Measurements from ENCODE around the gene ENPP6.

The ENPP6 gene

GRCh38 chr4:184217634-184218033 is at the start of gene ENPP6:
TSS of gene ENPP6 (minus strand) at chr4:184217873. CDS start at chr4:184217819, 54 bp downstream.
- TF ChIP-seq CEBPB (IDR thresholded peaks at IDR 0.05) (no peak), ZBTB7A (IDR thresholded peaks at IDR 0.05; ENCODE audit: low read depth) (no peak), FOXM1 (IDR thresholded peaks at IDR 0.05; ENCODE audit: borderline replicate concordance, low read depth) (no peak), TCF12 (IDR thresholded peaks at IDR 0.05; ENCODE audit: low read depth) (no peak), MAX (IDR thresholded peaks at IDR 0.05) (no peak), REST (IDR thresholded peaks at IDR 0.05; ENCODE audit: low read depth) (no peak), NFIC (IDR thresholded peaks at IDR 0.05) (no peak), TAF1 (IDR thresholded peaks at IDR 0.05; ENCODE audit: low read depth) (no peak), CREB1 (IDR thresholded peaks at IDR 0.05; ENCODE audit: low read depth) (no peak), YY1 (IDR thresholded peaks at IDR 0.05; ENCODE audit: low read depth) (no peak), EGR1 (IDR thresholded peaks at IDR 0.05) (no peak), USF1 (IDR thresholded peaks at IDR 0.05) (no peak), EP300 (IDR thresholded peaks at IDR 0.05; ENCODE audit: borderline replicate concordance) (no peak), RAD21 (IDR thresholded peaks at IDR 0.05; ENCODE audit: low read depth) (no peak)

GRCh38 chr4:184267206-184267608 is 49.5 kb upstream of the ENPP6 start:
- no peak for TF ChIP-seq EP300 (IDR thresholded peaks at IDR 0.05; ENCODE audit: borderline replicate concordance)
- no peak for TF ChIP-seq NFIC (IDR thresholded peaks at IDR 0.05)
- no peak for TF ChIP-seq MAX (IDR thresholded peaks at IDR 0.05)
- TF ChIP-seq YY1 (IDR thresholded peaks at IDR 0.05; ENCODE audit: low read depth) = no peak
- TF ChIP-seq EGR1 (IDR thresholded peaks at IDR 0.05) = no peak
- TF ChIP-seq TAF1 (IDR thresholded peaks at IDR 0.05; ENCODE audit: low read depth) = no peak
- no peak for TF ChIP-seq RAD21 (IDR thresholded peaks at IDR 0.05; ENCODE audit: low read depth)
- TF ChIP-seq CEBPB (IDR thresholded peaks at IDR 0.05) = no peak
- TF ChIP-seq FOXM1 (IDR thresholded peaks at IDR 0.05; ENCODE audit: borderline replicate concordance, low read depth) = no peak
- TF ChIP-seq USF1 (IDR thresholded peaks at IDR 0.05) = no peak
- TF ChIP-seq TEAD4 (IDR thresholded peaks at IDR 0.05) = no peak
- no peak for TF ChIP-seq ZBTB7A (IDR thresholded peaks at IDR 0.05; ENCODE audit: low read depth)
- TF ChIP-seq TCF12 (IDR thresholded peaks at IDR 0.05; ENCODE audit: low read depth) = no peak
- no peak for TF ChIP-seq REST (IDR thresholded peaks at IDR 0.05; ENCODE audit: low read depth)

- TF ChIP-seq YY1 (IDR thresholded peaks at IDR 0.05; ENCODE audit: low read depth) (no peak), TCF12 (IDR thresholded peaks at IDR 0.05; ENCODE audit: low read depth) (no peak), CEBPB (IDR thresholded peaks at IDR 0.05) (no peak), ZBTB7A (IDR thresholded peaks at IDR 0.05; ENCODE audit: low read depth) (no peak), MAX (IDR thresholded peaks at IDR 0.05) (no peak), USF1 (IDR thresholded peaks at IDR 0.05) (no peak)
Observed at GRCh38 chr4:184265546-184266351, 48.1 kb upstream of the ENPP6 start.

- peak; percentile 93 for TF ChIP-seq RAD21 (IDR thresholded peaks at IDR 0.05; ENCODE audit: low read depth)
- no peak for TF ChIP-seq FOXM1 (IDR thresholded peaks at IDR 0.05; ENCODE audit: borderline replicate concordance, low read depth)
Observed at GRCh38 chr4:184263910-184264732, 46.4 kb upstream of the ENPP6 start.

GRCh38 chr4:184263461-184263860 is 45.8 kb upstream of the ENPP6 start:
- TF ChIP-seq MAX (IDR thresholded peaks at IDR 0.05) = no peak
- TF ChIP-seq USF1 (IDR thresholded peaks at IDR 0.05) = no peak
- TF ChIP-seq TAF1 (IDR thresholded peaks at IDR 0.05; ENCODE audit: low read depth) = no peak
- no peak for TF ChIP-seq EP300 (IDR thresholded peaks at IDR 0.05; ENCODE audit: borderline replicate concordance)
- no peak for TF ChIP-seq TCF12 (IDR thresholded peaks at IDR 0.05; ENCODE audit: low read depth)
- no peak for TF ChIP-seq EGR1 (IDR thresholded peaks at IDR 0.05)
- TF ChIP-seq TEAD4 (IDR thresholded peaks at IDR 0.05) = no peak
- no peak for TF ChIP-seq CEBPB (IDR thresholded peaks at IDR 0.05)
- no peak for TF ChIP-seq ZBTB7A (IDR thresholded peaks at IDR 0.05; ENCODE audit: low read depth)
- TF ChIP-seq FOXM1 (IDR thresholded peaks at IDR 0.05; ENCODE audit: borderline replicate concordance, low read depth) = no peak
- TF ChIP-seq YY1 (IDR thresholded peaks at IDR 0.05; ENCODE audit: low read depth) = no peak
- no peak for TF ChIP-seq REST (IDR thresholded peaks at IDR 0.05; ENCODE audit: low read depth)
- no peak for TF ChIP-seq CREB1 (IDR thresholded peaks at IDR 0.05; ENCODE audit: low read depth)
- no peak for TF ChIP-seq RAD21 (IDR thresholded peaks at IDR 0.05; ENCODE audit: low read depth)
- no peak for TF ChIP-seq NFIC (IDR thresholded peaks at IDR 0.05)
